HG02884 (cell line): ENCODE measurements around the gene ZNF593OS.

Source experiments
- ATAC-seq: cut with Tn5 transposase; IDR thresholded peaks from one replicate; pipeline ENCODE4 v1.9.1; 2021; ENCODE audit warnings: mild to moderate bottlenecking, moderate library complexity; ENCODE audit not compliant: unreplicated experiment

ZNF593OS gene

GRCh38 chr1:26160527-26161414 lies 10.9 kb downstream of the ZNF593OS start:
- no peak for ATAC-seq

DNA sequence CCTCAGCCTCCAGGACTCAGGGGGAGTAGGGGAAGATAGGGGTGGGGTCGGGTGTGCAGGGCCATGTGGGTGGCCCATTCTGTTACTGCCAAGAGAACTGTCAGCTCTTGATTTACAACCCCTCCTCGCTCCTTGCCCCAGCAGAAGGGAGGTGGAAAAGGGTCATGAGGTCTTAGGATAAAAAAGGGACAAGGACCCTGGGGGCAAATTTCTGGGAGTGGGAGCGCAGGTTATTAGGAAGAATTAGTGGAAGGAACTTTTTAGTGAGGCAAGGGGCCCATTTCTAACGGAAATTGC lies 11.9 kb downstream of the ZNF593OS start:
- no peak for ATAC-seq

GRCh38 chr1:26158908-26159742 lies 12.5 kb downstream of the ZNF593OS start, which contains the start of gene FAM110D:
FAM110D (plus strand) TSS chr1:26159079; CDS start chr1:26161292, 2,213 bp downstream.
- ATAC-seq: no peak

GRCh38 chr1:26158271-26158907 lies 13.2 kb downstream of the ZNF593OS start:
- ATAC-seq: no peak

DNA sequence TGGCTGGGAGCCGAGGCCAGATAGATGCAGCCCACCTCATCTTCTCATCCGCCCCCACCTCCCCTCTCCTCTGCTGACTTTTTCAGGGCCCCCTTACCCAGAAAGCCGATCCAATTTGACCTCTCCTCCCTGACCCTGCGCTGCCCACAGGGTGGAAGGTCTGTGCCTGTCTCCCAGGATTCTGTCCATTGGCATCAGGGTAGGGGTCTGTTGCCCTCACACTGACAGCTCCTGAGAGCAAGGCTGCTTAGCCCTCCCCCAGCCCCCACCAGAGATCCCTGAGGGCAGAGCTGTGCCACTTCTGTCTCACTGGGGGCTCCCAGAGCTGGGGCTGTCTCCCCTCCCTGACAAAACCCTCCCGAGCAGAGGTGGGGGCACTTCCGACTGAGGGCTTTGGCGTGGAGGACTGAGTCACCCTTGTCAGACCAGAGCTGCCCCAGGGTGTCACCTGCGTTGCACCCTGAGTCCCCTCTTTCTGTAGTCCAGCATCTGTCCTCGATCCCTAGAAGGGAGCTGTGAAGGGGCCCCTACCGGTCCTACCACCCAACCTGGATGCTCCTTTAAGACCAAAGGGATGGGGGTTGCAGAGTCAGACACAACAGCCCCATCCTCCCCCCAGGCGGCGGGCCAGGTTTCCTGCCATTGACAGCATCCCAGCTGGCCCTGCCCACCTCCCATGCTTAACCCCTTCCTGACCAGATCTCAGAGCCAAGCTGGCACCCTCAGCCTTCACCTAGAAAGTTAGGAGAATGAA lies 15.2 kb downstream of the ZNF593OS start:
- no peak for ATAC-seq

- no peak for ATAC-seq
Measured at GRCh38 chr1:26155370-26156284, 16.0 kb downstream of the ZNF593OS start.

- no peak for ATAC-seq
Measured at GRCh38 chr1:26154750-26155149, 16.9 kb downstream of the ZNF593OS start.

DNA sequence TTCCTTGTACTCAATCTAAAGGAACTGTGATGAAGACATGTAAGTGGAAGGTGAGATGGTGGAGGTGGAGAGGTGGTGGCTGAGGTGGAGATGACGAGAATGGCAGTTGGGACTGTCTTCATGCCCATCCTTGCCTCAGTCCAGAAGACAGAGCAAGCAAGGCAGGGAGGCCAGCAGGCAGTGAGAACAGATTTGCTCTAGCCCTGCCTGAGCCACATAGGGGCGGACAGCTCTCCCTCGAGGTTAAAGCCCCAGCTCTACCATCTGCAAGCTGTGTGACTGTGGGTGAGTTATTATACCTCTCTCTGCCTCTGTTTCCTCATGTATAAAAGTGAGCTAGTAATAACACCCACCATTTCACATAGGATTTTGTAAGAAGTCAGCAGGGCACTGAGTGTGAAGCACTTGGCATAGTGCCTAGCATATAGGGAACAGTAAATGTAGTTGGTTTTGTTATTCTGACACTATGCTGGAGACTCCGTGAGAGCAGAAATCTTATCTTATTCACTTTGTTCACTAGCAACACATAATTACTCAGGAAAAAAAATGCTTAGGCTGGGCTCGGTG lies 17.6 kb downstream of the ZNF593OS start:
- ATAC-seq: no peak

DNA sequence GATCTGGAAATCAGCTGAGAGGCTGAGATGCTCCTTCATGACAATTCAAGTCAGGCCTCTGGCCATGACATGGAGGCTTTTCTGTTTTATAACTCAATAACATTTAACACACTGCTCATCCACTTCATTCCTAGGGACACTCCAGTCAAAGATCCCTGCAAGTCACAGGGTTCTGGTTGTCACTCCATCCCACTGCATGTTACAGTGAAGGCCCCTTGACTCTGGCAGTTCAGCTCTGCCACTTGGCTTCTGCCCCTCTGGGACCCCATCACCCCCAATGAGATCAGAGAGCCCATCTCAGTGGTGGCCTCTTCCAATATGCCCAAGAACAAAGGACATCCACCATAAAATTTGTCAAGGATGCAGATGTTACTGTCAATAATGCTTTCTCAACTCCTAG lies 22.7 kb downstream of the ZNF593OS start:
- ATAC-seq: no peak

DNA sequence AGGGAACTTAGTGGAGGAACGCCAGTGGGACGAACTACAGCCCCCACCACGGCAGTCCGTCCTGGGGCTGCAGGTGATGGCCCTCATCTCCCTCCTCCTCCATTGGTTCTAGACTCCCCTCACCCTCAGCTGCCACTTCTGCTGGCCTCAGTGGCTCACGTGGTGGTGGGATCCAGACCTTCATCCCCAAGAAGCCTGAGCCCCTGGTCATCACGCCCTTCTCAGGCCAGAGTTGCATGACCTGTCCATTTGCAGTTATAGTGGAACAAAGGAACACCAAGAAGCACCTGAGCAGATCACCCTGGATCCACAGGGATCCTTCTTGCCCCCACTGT lies 25.7 kb downstream of the ZNF593OS start:
- no peak for ATAC-seq

- ATAC-seq: no peak
Measured at GRCh38 chr1:26145041-26145959, 26.3 kb downstream of the ZNF593OS start.

DNA sequence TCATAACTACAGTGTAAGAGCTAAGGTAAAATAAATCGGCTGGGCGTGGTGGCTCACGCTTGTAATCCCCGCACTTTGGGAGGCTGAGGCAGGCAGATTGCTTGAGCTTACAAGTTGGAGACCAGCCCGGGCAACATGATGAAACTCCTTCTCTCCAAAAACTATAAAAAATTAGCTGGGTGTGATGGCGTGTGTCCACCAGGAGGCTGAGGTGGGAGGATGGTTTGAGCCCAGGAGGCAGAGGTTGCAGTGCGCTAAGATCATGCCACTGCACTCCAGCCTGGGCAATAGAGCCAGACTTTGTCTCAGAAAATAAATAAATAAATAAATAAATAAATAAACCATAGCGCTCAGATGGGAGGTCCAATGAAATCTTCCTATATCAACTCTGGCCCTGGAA lies 29.5 kb downstream of the ZNF593OS start:
- no peak for ATAC-seq

GRCh38 chr1:26138974-26139558 lies 32.6 kb downstream of the ZNF593OS start:
- no peak for ATAC-seq

- ATAC-seq: no peak
Measured at GRCh38 chr1:26134466-26134865, 37.2 kb downstream of the ZNF593OS start.

DNA sequence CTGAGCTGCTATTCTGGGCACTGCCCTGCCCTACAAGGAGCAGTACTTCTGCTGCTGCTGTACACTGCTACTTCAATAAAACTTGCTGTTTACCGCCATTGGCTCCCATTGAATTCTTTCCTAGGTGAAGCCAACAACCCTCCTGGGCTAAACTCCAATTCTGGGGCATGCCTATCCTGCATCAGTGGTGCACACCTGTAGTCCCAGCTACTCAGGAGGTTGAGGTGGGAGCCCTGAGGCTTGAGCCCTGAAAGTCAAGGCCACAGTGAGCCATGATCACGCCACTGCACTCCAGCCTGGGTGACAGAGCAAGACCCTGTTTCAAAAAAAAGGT lies 38.8 kb downstream of the ZNF593OS start:
- ATAC-seq: no peak

- ATAC-seq: no peak
Measured at GRCh38 chr1:26132128-26132833, 39.4 kb downstream of the ZNF593OS start.

- no peak for ATAC-seq
Measured at GRCh38 chr1:26130695-26131094, 40.9 kb downstream of the ZNF593OS start.

DNA sequence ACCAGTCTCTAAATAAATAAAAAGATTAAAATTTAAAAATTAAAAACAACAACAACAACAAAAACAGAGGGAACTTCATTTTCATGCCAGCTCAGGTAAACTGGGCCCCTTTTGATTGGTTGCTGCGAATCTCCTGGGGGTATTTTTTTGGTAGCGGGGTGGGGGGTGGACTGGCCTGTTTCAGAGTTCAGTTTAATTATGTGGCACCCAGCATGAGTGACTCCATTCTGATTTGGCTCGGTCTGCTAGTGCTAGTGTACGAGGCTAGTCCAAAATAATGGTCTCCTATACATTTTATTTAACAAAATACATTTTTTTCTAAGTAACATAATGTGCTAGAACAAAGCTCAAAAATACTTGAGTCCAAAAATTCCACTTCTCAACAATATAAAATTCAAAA lies 41.9 kb downstream of the ZNF593OS start:
- ATAC-seq: no peak
